Naive B cell (primary cell): ENCODE data around the gene CSF1R. TPM values are rescaled to one million over a fixed set of nuclear protein-coding genes. Genes with fewer than 3 reads are reported as not detected.
A peak's percentile ranks its signal among the peaks of the same experiment; 100 is the strongest.

Experiments
- ATAC-seq, 2 donors: fragments of 150-1000 bp; cut with Tn5 transposase; 2 replicates each; pipeline ENCODE4 v1.10.0; 2021; ENCODE audit warnings: low read depth in 2 of 2, mild to moderate bottlenecking in 2 of 2, moderate library complexity in 2 of 2
- DNase-seq: peaks from one replicate; pipeline ENCODE4 v3.0.0; 2022
- H3K27ac Mint-ChIP-seq, 6 donors: one replicate each; pipeline ENCODE4 v1.8.0; 2020 to 2022; ENCODE audit warnings: mild to moderate bottlenecking in 6 of 6, mixed read lengths in 6 of 6, moderate library complexity in 5 of 6, inconsistent platforms in 2 of 6
- H3K27me3 Mint-ChIP-seq, 3 donors: one replicate each; pipeline ENCODE4 v1.8.0; 2021 to 2022; ENCODE audit warnings: mixed read lengths in 3 of 3, mild to moderate bottlenecking in 1 of 3
- H3K36me3 Mint-ChIP-seq, 2 donors: one replicate each; pipeline ENCODE4 v1.8.0; 2020 to 2022; ENCODE audit warnings: mixed read lengths in 2 of 2, inconsistent platforms in 1 of 2, mild to moderate bottlenecking in 1 of 2
- H3K4me1 Mint-ChIP-seq, 3 donors: one replicate each; pipeline ENCODE4 v1.8.0; 2020 to 2022; ENCODE audit warnings: mixed read lengths in 3 of 3, inconsistent platforms in 1 of 3, mild to moderate bottlenecking in 1 of 3, moderate library complexity in 1 of 3
- H3K4me3 Mint-ChIP-seq, 8 donors: one replicate each; pipeline ENCODE4 v1.8.0; 2020 to 2022; ENCODE audit warnings: mild to moderate bottlenecking in 8 of 8, mixed read lengths in 8 of 8, moderate library complexity in 8 of 8, inconsistent platforms in 2 of 8
- H3K9me3 Mint-ChIP-seq, 7 donors: one replicate each; pipeline ENCODE4 v1.8.0; 2020 to 2022; ENCODE audit warnings: mixed read lengths in 7 of 7, mild to moderate bottlenecking in 5 of 7, inconsistent platforms in 2 of 7, moderate library complexity in 1 of 7
- polyA plus RNA-seq, 6 donors: library from polyadenylated mRNA; unstranded; fragments of 300-500 nt; fragmentation: Illumina TruSeq; gene quantifications; one replicate each; pipeline ENCODE4 v1.2.3, GENCODE V29; 2021; ENCODE audit warnings: low read depth in 6 of 6

The CSF1R gene
- polyA plus RNA-seq, 6 donors from 2014 or later = 0.20 to 1.5 (median 0.96) TPM

DNA sequence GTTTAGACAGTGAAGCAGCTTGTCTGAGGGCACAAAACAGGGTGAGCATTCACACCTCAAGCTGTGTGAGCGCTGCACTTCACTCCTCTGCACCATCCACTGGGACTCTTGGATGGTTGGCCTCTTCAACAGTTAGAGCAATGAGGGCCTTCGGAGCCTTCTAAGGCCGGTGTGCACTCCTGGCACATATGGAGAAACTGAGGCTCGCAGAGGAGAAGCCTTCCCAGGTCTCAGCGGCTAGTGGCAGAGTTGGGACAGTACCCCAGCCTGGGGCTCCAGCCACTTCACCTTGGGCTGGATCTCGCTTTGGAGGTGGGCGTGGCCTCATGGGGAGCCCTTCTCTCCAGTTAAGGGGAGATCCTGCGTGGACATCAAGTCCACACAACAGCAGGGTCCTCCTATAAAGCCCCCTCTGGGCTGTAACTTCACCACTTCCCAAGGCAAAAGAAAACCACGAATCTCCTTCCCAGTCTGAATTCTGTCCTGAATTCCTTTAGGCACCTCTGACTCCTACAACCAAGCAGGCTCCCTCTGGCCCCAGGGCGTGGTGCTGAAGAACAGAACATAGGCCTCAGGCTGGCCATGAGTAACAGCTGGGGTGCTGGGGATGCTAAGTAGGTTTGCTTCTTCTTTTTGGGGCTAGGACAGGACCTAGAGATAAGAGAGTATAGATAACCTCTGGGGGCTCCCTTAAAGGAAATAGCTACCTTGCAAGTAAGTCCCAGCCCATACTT, 30.5 kb upstream of the CSF1R start:
- ATAC-seq = no peak
- Mint-ChIP-seq H3K4me1 (no peaks in the 10 kb centered on the region), H3K27ac (no peak overlapping the region), H3K4me3 (no peak overlapping the region), H3K36me3 (no peaks in the 10 kb centered on the region), H3K9me3 (no peaks in the 10 kb centered on the region), H3K27me3 (no peaks in the 10 kb centered on the region)
- DNase-seq = no peak

GRCh38 chr5:150114773-150115408, 28.5 kb upstream of the CSF1R start:
- DNase-seq = no peak
- Mint-ChIP-seq H3K4me1 (no peaks in the 10 kb centered on the region), H3K9me3 (peaks cover 0 to under 1% (median 0%) of the 10 kb centered on the region in 7 donors)

DNA sequence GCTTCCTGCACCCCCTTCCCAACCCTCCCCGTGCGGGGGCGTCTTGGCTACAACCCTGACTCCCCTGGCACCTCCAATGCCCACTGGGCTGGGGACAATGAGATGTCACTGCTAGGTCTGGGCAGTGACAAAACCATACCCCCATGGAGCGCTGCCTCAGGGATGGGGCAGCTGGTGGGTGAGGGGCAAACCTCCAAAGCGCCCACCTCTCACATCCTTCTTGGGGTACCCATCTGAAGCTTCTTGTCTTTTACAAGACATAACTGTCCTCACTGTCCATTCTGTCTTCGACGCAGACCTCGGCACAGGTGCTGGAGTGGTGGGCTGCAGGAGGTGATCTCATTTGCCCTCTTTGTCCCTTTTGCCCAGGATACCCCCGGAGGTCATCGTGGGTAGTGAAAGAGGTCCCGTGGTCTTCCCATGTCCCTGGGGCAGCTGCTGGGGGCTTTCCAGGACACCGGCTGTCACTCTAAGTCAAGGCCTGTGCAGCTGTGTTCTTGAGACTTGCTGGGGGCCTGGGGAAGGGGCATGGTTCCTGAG, 27.8 kb upstream of the CSF1R start:
- H3K27ac Mint-ChIP-seq = peak overlapping the region in 1 of 6 donors; percentile 49
- no peaks in the 10 kb centered on the region for H3K4me1 Mint-ChIP-seq
- peaks cover 0 to 7% (median 0%) of the 10 kb centered on the region in 3 donors for H3K27me3 Mint-ChIP-seq
- H3K36me3 Mint-ChIP-seq = no peaks in the 10 kb centered on the region
- H3K9me3 Mint-ChIP-seq = peaks cover 0 to 2% (median 0%) of the 10 kb centered on the region in 7 donors
- no peak overlapping the region for H3K4me3 Mint-ChIP-seq
- DNase-seq (no peak), ATAC-seq (no peak)

More at GRCh38 chr5:150114773-150115408, 28.5 kb upstream of the CSF1R start:
- Mint-ChIP-seq H3K27me3 (peaks cover 0 to 2% (median 0%) of the 10 kb centered on the region in 3 donors), H3K36me3 (no peaks in the 10 kb centered on the region), H3K27ac (peak overlapping the region in 1 of 6 donors; percentile 62), H3K4me3 (no peak overlapping the region)
- ATAC-seq = no peak

DNA sequence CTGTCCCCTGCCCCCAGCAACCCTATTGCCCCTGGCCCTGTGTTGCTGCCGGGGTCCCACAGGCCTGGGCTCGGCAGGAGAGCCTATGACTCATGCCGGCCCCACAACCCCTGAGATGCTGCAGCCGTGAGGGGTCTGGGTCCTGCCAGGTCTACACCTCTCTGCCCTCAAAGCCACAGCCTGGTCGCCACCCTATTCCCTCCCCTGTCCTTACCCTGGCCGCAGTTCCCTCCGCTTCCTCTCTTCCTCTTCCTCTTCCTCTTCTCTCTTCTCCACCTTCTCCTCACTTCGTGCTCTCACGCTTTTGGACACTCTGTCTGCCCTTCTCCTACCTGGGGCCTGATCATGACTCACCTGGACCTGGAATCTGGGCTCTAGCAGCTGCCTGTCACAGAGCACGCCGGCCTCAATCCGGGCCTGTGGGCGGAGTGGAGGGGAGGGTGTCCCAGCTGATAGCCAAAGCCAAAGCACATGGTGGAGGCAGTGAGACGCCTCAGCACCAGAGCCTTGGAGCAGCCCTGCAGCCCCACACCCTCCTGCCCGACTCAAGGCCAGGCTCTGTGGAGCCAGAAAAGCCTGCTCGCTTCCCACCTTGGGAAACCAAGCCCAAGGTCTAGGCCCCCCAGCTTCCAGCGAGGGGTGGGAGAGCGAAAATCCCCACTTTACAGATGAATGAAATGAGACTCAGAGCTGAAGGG, 26.8 kb upstream of the CSF1R start:
- Mint-ChIP-seq H3K4me3 (no peak overlapping the region), H3K27ac (no peak overlapping the region), H3K27me3 (peaks cover 0 to 7% (median 0%) of the 10 kb centered on the region in 3 donors), H3K9me3 (peaks cover 0 to 2% (median 0%) of the 10 kb centered on the region in 7 donors), H3K4me1 (no peaks in the 10 kb centered on the region), H3K36me3 (no peaks in the 10 kb centered on the region)
- ATAC-seq = no peak
- DNase-seq = no peak

- Mint-ChIP-seq H3K4me3 (no peak overlapping the region), H3K4me1 (no peaks in the 10 kb centered on the region), H3K36me3 (no peaks in the 10 kb centered on the region), H3K27me3 (peaks cover 0 to 7% (median 0%) of the 10 kb centered on the region in 3 donors), H3K9me3 (peaks cover 0 to 2% (median 0%) of the 10 kb centered on the region in 7 donors), H3K27ac (no peak overlapping the region)
- ATAC-seq (no peak), DNase-seq (no peak)
These were observed 26.1 kb upstream of the CSF1R start for GRCh38 chr5:150112201-150113046.

GRCh38 chr5:150111122-150111521, 24.8 kb upstream of the CSF1R start:
- no peak for DNase-seq
- Mint-ChIP-seq H3K9me3 (peaks cover 0 to 2% (median 0%) of the 10 kb centered on the region in 7 donors), H3K4me1 (no peaks in the 10 kb centered on the region), H3K4me3 (no peak overlapping the region), H3K27me3 (peaks cover 0 to 7% (median 0%) of the 10 kb centered on the region in 3 donors), H3K36me3 (no peaks in the 10 kb centered on the region), H3K27ac (no peak overlapping the region)
- ATAC-seq = no peak

GRCh38 chr5:150109921-150110320, 23.6 kb upstream of the CSF1R start:
- DNase-seq (no peak), ATAC-seq (no peak)
- H3K4me1 Mint-ChIP-seq = no peaks in the 10 kb centered on the region
- H3K27me3 Mint-ChIP-seq = peaks cover 0 to 7% (median 0%) of the 10 kb centered on the region in 3 donors
- no peak overlapping the region for H3K27ac Mint-ChIP-seq
- no peaks in the 10 kb centered on the region for H3K36me3 Mint-ChIP-seq
- no peak overlapping the region for H3K4me3 Mint-ChIP-seq
- peaks cover 0 to 2% (median 0%) of the 10 kb centered on the region in 7 donors for H3K9me3 Mint-ChIP-seq

GRCh38 chr5:150108711-150109514, 22.6 kb upstream of the CSF1R start:
- no peak overlapping the region for H3K4me3 Mint-ChIP-seq
- H3K27ac Mint-ChIP-seq = no peak overlapping the region
- peaks cover 0 to 7% (median 0%) of the 10 kb centered on the region in 3 donors for H3K27me3 Mint-ChIP-seq
- no peaks in the 10 kb centered on the region for H3K4me1 Mint-ChIP-seq
- no peak for ATAC-seq
- no peak for DNase-seq
- no peaks in the 10 kb centered on the region for H3K36me3 Mint-ChIP-seq
- H3K9me3 Mint-ChIP-seq = peaks cover 0 to 2% (median 0%) of the 10 kb centered on the region in 7 donors

- H3K4me3 Mint-ChIP-seq = no peak overlapping the region
- H3K27me3 Mint-ChIP-seq = peaks cover 0 to 7% (median 0%) of the 10 kb centered on the region in 3 donors
- no peaks in the 10 kb centered on the region for H3K36me3 Mint-ChIP-seq
- no peak for ATAC-seq
- no peak overlapping the region for H3K27ac Mint-ChIP-seq
- peaks cover 0 to 2% (median 0%) of the 10 kb centered on the region in 7 donors for H3K9me3 Mint-ChIP-seq
- no peak for DNase-seq
- peaks cover 5 to 7% (median 7%) of the 10 kb centered on the region in 3 donors for H3K4me1 Mint-ChIP-seq
These were observed 21.6 kb upstream of the CSF1R start for GRCh38 chr5:150107909-150108447.

DNA sequence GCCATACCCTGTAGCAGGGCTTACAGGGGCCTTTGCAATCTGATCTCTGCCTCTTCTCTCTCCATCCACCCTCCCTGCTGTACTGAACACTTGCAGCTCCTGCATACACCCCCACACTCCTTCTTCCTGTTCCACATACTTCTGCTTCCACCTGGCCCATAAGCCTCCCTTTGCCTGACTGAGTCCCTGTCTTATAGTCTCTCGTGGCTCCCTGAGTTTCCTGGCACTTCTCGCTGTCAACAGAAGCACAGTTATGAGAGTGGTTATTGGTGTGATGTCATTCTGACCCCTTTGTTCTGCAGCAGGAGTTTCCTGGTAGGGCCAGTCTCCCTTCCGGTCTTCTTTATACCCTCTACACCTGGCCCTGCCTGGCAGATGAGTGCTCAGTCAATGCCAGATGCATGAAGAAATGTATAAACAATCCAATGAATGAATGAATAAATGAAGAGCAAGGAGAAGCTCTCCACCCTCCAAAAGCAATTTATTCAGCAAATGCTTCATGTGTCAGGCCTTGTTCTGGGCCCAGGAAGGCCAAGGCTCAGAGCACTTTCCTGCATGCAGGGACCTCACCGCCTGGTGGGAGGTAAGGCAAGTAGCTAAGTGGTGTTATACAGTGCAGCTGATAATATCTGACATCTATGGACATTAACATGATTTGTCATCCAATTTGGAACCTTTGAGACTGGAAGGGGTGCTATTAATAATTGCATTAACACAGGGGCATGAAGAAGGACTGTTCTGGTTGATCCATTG, 20.5 kb upstream of the CSF1R start:
- H3K27ac Mint-ChIP-seq = no peak overlapping the region
- no peak for ATAC-seq
- peaks cover 0 to 2% (median 0%) of the 10 kb centered on the region in 7 donors for H3K9me3 Mint-ChIP-seq
- DNase-seq = no peak
- peaks cover 9 to 13% (median 11%) of the 10 kb centered on the region in 3 donors for H3K4me1 Mint-ChIP-seq
- H3K27me3 Mint-ChIP-seq = peaks cover 0 to 7% (median 0%) of the 10 kb centered on the region in 3 donors
- H3K4me3 Mint-ChIP-seq = no peak overlapping the region
- no peaks in the 10 kb centered on the region for H3K36me3 Mint-ChIP-seq

DNA sequence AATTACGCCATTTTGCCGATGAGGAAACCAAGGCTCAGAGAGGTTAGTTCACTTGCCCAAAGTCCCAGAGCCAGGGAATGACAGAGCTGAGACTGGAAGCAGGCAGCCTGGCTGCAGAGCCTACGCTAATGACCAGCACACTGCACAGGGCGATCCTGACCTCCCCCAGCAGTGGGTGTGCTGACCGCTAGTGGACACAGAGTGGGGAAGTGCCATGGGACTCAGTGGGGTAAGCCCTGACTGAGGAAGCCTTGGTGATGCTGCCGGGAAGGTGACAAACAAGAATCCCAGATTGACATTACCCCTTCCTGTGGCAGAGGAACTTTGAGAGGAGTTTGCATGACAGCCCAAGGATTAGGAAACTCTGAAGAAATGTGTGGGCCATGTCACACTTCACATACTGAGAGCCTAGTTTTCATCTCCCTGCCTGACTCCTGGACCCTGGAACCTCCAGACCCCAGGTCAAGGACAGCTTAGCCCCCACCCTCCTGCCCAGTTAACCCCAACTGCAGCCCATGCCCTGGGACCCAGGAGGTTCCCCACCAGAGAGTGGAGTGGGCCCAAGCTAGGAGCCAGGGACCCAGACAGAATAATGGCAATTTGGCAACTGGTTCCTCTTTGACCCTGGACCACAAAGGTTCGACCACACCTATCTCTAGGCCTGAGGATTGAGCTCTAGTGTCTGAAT, 19.7 kb upstream of the CSF1R start:
- DNase-seq (no peak), ATAC-seq (no peak)
- peaks cover 0 to 7% (median 0%) of the 10 kb centered on the region in 3 donors for H3K27me3 Mint-ChIP-seq
- no peak overlapping the region for H3K4me3 Mint-ChIP-seq
- no peaks in the 10 kb centered on the region for H3K36me3 Mint-ChIP-seq
- H3K4me1 Mint-ChIP-seq = peaks cover 9 to 13% (median 11%) of the 10 kb centered on the region in 3 donors
- H3K9me3 Mint-ChIP-seq = peaks cover 0 to 2% (median 0%) of the 10 kb centered on the region in 7 donors
- H3K27ac Mint-ChIP-seq = no peak overlapping the region
